GM18499 (cell line): ENCODE measurements around the gene ABCA6.

Source experiments
- ATAC-seq: cut with Tn5 transposase; IDR thresholded peaks from one replicate; pipeline ENCODE4 v1.9.1; 2021; ENCODE audit warnings: moderate number of reproducible peaks; ENCODE audit not compliant: insufficient read depth, unreplicated experiment

Gene ABCA6

DNA sequence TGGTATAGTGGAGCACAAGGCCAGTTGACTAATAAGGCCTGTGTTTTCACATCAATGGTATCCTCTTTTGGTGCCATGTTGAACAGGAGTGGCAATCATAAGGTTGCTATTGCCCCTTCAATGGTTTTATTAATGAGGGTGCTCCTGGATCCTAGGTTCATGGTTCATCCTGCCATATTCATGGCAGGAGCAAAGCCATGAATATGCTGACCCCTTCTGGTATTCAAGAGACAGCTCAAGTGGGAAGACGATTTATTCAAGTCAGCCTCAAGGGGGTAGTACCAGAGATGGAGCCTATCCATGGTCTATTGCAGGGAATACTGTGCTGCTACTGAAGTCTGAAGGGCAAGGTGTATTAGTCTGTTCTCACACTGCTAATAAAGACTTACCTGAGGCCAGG is 83.5 kb downstream of the ABCA6 start:
- no peak for ATAC-seq

- no peak for ATAC-seq
Observed at GRCh38 chr17:69057280-69057679, 84.4 kb downstream of the ABCA6 start.

- ATAC-seq = no peak
Observed at GRCh38 chr17:69056179-69056823, 85.4 kb downstream of the ABCA6 start.

DNA sequence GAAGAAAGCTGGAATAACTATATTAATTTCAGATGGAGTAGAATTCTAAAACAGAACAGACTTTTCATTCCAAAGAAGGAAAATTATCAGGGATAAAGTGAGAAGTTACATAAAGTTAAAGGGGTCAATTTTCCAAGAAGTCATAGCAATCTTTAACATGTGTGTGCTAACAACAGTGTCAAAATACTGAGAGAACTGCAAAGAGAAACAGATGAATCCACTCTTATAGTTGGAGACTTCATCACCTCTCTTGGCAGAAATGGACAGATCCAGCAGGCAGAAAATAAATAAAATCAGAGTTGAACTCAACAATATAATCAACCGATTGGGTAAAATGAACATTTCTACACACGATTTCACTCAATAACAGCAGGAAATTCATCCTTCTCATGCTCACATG is 86.4 kb downstream of the ABCA6 start:
- no peak for ATAC-seq

GRCh38 chr17:69050999-69051775 is 90.5 kb downstream of the ABCA6 start:
- no peak for ATAC-seq

DNA sequence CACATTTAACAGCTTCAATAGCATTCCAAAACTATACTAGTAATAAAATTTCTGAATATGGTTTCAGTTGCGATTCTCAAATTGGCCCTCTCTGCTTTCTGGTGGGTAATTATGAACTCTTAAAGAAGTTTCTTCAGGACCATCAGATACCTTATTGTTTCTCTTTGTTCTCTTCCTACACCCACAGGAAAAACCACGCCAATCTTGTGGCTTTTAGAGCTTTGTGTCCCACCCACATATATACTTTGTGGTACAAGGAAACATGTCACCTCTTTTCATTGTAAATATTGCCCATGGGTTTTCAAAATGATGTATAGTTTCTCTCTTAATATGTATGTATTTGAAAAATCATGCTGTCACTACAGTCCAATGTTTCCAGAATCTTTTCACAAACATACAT is 93.1 kb downstream of the ABCA6 start:
- ATAC-seq = no peak

DNA sequence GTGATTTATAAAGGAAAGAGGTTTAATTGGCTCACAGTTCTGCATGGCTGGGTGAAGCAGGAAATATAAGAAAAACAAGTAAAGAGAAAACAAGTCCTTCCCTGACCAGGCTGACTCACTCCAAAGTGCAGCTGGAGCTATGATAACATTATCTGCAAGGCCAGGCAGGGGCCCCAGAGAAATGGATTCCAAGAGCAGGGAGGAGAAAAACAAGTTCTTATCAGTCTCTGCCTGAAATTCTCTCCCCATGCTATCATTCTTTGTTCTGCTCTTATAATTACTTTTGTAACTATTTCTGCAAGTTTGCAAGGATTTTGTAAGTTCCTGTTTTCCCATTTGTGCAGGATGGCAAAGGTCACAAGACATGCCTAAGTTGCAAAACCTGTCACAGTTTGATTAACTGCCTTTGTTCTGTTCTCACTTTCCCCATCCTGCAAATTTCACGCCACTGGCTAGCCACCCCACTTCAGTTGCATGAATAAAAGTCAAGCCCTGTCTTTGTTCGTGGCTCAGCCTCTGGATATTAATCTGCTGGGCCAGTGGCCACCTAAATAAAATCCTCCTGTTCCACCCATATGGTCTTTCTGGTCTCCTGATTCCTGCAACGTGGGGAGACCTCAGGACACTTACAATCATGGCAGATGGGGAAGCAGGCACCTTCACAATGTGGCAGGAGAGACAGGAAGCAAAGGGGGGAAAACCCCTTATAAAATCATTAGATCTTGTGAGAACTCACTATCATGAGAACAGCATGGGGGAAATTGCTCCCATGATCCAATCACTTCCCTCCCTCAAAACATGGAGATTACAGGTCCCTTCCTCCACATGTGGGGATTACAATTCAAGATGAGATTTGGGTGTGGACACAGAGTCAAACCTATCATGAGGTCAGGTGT is 94.1 kb downstream of the ABCA6 start:
- no peak for ATAC-seq

- ATAC-seq = no peak
Observed at GRCh38 chr17:69046121-69046807, 95.4 kb downstream of the ABCA6 start.

GRCh38 chr17:69045646-69046045 is 96.0 kb downstream of the ABCA6 start:
- no peak for ATAC-seq

DNA sequence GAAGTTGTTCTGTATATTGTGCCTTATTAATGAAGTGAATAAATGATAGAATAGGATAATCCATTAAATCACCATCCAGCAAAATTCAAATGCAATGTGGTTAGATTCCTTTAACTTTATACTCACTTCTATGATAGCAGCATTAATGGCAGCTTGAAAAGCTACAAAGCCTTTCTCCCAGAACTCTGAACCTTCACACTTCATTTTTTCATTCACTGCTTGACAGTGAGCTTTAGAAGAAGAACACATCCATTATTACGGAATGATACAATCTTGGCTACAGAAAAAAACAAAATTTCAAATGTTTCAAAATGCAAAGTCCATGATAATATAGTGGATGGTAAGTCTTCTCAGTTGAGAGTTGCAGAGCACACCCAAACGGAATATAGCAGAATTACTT is 97.3 kb downstream of the ABCA6 start:
- ATAC-seq = no peak

GRCh38 chr17:69043098-69043734 is 98.5 kb downstream of the ABCA6 start:
- no peak for ATAC-seq

- ATAC-seq = no peak
Observed at GRCh38 chr17:69042308-69042707, 99.4 kb downstream of the ABCA6 start.

- no peak for ATAC-seq
Observed at GRCh38 chr17:69031839-69032238, 109.9 kb downstream of the ABCA6 start.

DNA sequence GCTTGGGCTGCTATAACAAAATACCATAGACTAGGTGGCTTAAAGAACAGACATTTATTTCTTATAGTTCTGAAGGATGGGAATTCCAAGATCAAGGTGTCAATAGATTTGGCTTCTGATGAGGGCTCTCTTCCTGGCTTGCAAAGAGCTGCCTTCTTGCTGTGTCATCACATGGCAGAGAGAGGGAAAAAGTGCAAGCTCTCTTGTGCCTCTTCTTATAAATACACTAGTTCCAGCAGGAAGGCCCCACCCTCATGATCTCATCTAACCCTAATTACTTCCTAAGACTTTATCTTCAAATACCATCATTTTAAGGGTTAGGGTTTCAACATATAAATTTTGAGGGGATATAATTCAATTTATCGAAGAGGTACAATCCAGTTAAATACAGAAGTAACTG is 111.5 kb downstream of the ABCA6 start:
- ATAC-seq = no peak
